ENCODE data around the gene ECT2L. TPM values are rescaled to one million over a fixed set of nuclear protein-coding genes. Genes with fewer than 3 reads are reported as not detected.
A peak's percentile ranks its signal among the peaks of the same experiment; 100 is the strongest.
"Not testable (repeated sequence)": the region's sequence is repeated elsewhere in the genome, so short reads cannot be mapped to it uniquely, and the experiment has no call there.

The ECT2L gene
- total RNA-seq, 2 donors from 2014 or later = not detected

GRCh38 chr6:138926579-138926978, 130.7 kb downstream of the ECT2L start:
- no peak overlapping the region for H3K4me3 ChIP-seq (ENCODE audit: low read length)
- no peak for DNase-seq
- Mint-ChIP-seq H3K4me3 (no peak overlapping the region), H3K9me3 (no peaks in the 10 kb centered on the region), H3K4me1 (peaks cover 5% of the 10 kb centered on the region), H3K27ac (no peak overlapping the region), H3K36me3 (ENCODE audit: low read depth) (peaks cover 2% of the 10 kb centered on the region), H3K27me3 (ENCODE audit: insufficient read depth) (no peaks in the 10 kb centered on the region)
- H3K4me1 ChIP-seq (ENCODE audit: control insufficient read depth, insufficient read depth, low read length) = no peaks in the 10 kb centered on the region
- no peaks in the 10 kb centered on the region for H3K27me3 ChIP-seq (ENCODE audit: control insufficient read depth, insufficient read depth, low read length, poor library complexity, severe bottlenecking)
- no peaks in the 10 kb centered on the region for H3K9me3 ChIP-seq (ENCODE audit: control insufficient read depth, low read length)
- H3K36me3 ChIP-seq (ENCODE audit: control insufficient read depth, insufficient read depth, low read length) = peaks cover 17% of the 10 kb centered on the region
- H3K27ac ChIP-seq (ENCODE audit: low read depth, low read length) = peak overlapping the region; percentile 47
- no peak overlapping the region for H3K9ac ChIP-seq (ENCODE audit: extremely low read depth, low read length, poor library complexity, severe bottlenecking)
- no peak for TF ChIP-seq CTCF (conservative IDR thresholded peaks at IDR 0.05)
- WGBS, 2 experiments (ENCODE audit: insufficient coverage in 1 of 2, insufficient read length in 1 of 2) = 93% methylated on average over 3 of the region's 3 CpGs; no CpG with 5 or more reads in 1 of the 2 experiments

- Mint-ChIP-seq H3K36me3 (ENCODE audit: low read depth) (peaks cover 13% of the 10 kb centered on the region), H3K27me3 (ENCODE audit: insufficient read depth) (no peaks in the 10 kb centered on the region), H3K9me3 (peaks cover 9% of the 10 kb centered on the region), H3K4me3 (no peak overlapping the region), H3K27ac (peak overlapping the region; percentile 53), H3K4me1 (no peaks in the 10 kb centered on the region)
- TF ChIP-seq CTCF (conservative IDR thresholded peaks at IDR 0.05) = no peak
- Histone ChIP-seq H3K27ac (ENCODE audit: low read depth, low read length) (no peak overlapping the region), H3K36me3 (ENCODE audit: control insufficient read depth, insufficient read depth, low read length) (peaks cover 20% of the 10 kb centered on the region), H3K9ac (ENCODE audit: extremely low read depth, low read length, poor library complexity, severe bottlenecking) (no peak overlapping the region), H3K4me3 (ENCODE audit: low read length) (no peak overlapping the region), H3K4me1 (ENCODE audit: control insufficient read depth, insufficient read depth, low read length) (no peaks in the 10 kb centered on the region), H3K9me3 (ENCODE audit: control insufficient read depth, low read length) (peaks cover 9% of the 10 kb centered on the region), H3K27me3 (ENCODE audit: control insufficient read depth, insufficient read depth, low read length, poor library complexity, severe bottlenecking) (no peaks in the 10 kb centered on the region)
- 90% methylated on average over 1 of the region's 1 CpG; no CpG with 5 or more reads in 1 of the 2 experiments for WGBS, 2 experiments (ENCODE audit: insufficient coverage in 1 of 2, insufficient read length in 1 of 2)
- DNase-seq = no peak
Observed at GRCh38 chr6:138931660-138932059, 135.8 kb downstream of the ECT2L start.

GRCh38 chr6:138936873-138937272, 141.0 kb downstream of the ECT2L start:
- not testable (repeated sequence) for H3K9ac ChIP-seq (ENCODE audit: extremely low read depth, low read length, poor library complexity, severe bottlenecking); H3K4me3 ChIP-seq (ENCODE audit: low read length); H3K27me3 Mint-ChIP-seq (ENCODE audit: insufficient read depth); H3K27ac ChIP-seq (ENCODE audit: low read depth, low read length); DNase-seq; H3K27ac Mint-ChIP-seq; H3K4me3 Mint-ChIP-seq; H3K27me3 ChIP-seq (ENCODE audit: control insufficient read depth, insufficient read depth, low read length, poor library complexity, severe bottlenecking); H3K4me1 ChIP-seq (ENCODE audit: control insufficient read depth, insufficient read depth, low read length); H3K4me1 Mint-ChIP-seq
- no CpG with 5 or more reads among the region's 1 CpG for WGBS, 2 experiments (ENCODE audit: insufficient coverage in 1 of 2, insufficient read length in 1 of 2)
- Mint-ChIP-seq H3K36me3 (ENCODE audit: low read depth) (peaks cover 47% of the 10 kb centered on the region), H3K9me3 (peaks cover 22% of the 10 kb centered on the region)
- Histone ChIP-seq H3K9me3 (ENCODE audit: control insufficient read depth, low read length) (peaks cover 27% of the 10 kb centered on the region), H3K36me3 (ENCODE audit: control insufficient read depth, insufficient read depth, low read length) (peaks cover 49% of the 10 kb centered on the region)

- no peak overlapping the region for H3K27ac Mint-ChIP-seq
- H3K4me1 Mint-ChIP-seq = peaks cover 15% of the 10 kb centered on the region
- peaks cover 3% of the 10 kb centered on the region for H3K9me3 ChIP-seq (ENCODE audit: control insufficient read depth, low read length)
- WGBS, 2 experiments (ENCODE audit: insufficient coverage in 1 of 2, insufficient read length in 1 of 2) = 90 to 100% methylated on average over 1 to 2 of the region's 2 CpGs
- no peak for TF ChIP-seq CTCF (conservative IDR thresholded peaks at IDR 0.05)
- no peak for DNase-seq
- no peak overlapping the region for H3K27ac ChIP-seq (ENCODE audit: low read depth, low read length)
- peaks cover 1% of the 10 kb centered on the region for H3K9me3 Mint-ChIP-seq
- H3K9ac ChIP-seq (ENCODE audit: extremely low read depth, low read length, poor library complexity, severe bottlenecking) = no peak overlapping the region
- no peaks in the 10 kb centered on the region for H3K27me3 ChIP-seq (ENCODE audit: control insufficient read depth, insufficient read depth, low read length, poor library complexity, severe bottlenecking)
- H3K36me3 Mint-ChIP-seq (ENCODE audit: low read depth) = peaks cover 34% of the 10 kb centered on the region
- no peak overlapping the region for H3K4me3 Mint-ChIP-seq
- H3K4me1 ChIP-seq (ENCODE audit: control insufficient read depth, insufficient read depth, low read length) = peaks cover 5% of the 10 kb centered on the region
- H3K27me3 Mint-ChIP-seq (ENCODE audit: insufficient read depth) = no peaks in the 10 kb centered on the region
- H3K4me3 ChIP-seq (ENCODE audit: low read length) = no peak overlapping the region
- peaks cover 50% of the 10 kb centered on the region for H3K36me3 ChIP-seq (ENCODE audit: control insufficient read depth, insufficient read depth, low read length)
Observed at GRCh38 chr6:138943089-138943625, 147.3 kb downstream of the ECT2L start.
